Ecto neural progenitor cell (in vitro differentiated cells): ENCODE results near the gene CCDC70.

Source experiments
- DNase-seq: peaks from one replicate; pipeline ENCODE4 v3.0.0-alpha.2; 2018; ENCODE audit warnings: low spot score

CCDC70 gene

GRCh38 chr13:51829568-51829899 lies 32.2 kb upstream of the CCDC70 start:
- no peak for DNase-seq

- no peak for DNase-seq
Measured at GRCh38 chr13:51831519-51831918, 30.2 kb upstream of the CCDC70 start.

GRCh38 chr13:51832471-51833152 lies 29.2 kb upstream of the CCDC70 start:
- DNase-seq, result peak; percentile 50

GRCh38 chr13:51833980-51834379 lies 27.8 kb upstream of the CCDC70 start:
- peak; percentile 29 for DNase-seq

- DNase-seq, result peak; percentile 45
Measured at GRCh38 chr13:51834581-51835171, 27.1 kb upstream of the CCDC70 start.

- DNase-seq, result peak; percentile 10
Measured at GRCh38 chr13:51837016-51837415, 24.8 kb upstream of the CCDC70 start.

GRCh38 chr13:51838240-51838846 lies 23.4 kb upstream of the CCDC70 start:
- DNase-seq, result peak; percentile 32

GRCh38 chr13:51839711-51840540 lies 21.8 kb upstream of the CCDC70 start:
- DNase-seq, result peak; percentile 9

- DNase-seq, result peak; percentile 21
Measured at GRCh38 chr13:51840917-51841316, 20.9 kb upstream of the CCDC70 start.

GRCh38 chr13:51841732-51842131 lies 20.0 kb upstream of the CCDC70 start:
- no peak for DNase-seq

GRCh38 chr13:51843529-51843928 lies 18.2 kb upstream of the CCDC70 start:
- DNase-seq, result peak; percentile 11

- peak; percentile 83 for DNase-seq
Measured at GRCh38 chr13:51844862-51845573, 16.8 kb upstream of the CCDC70 start, which contains the start of gene TMEM272. Gene TMEM272 (minus strand): TSS chr13:51845177. CDS start chr13:51838530, 6,647 bp downstream.

- DNase-seq, result no peak
Measured at GRCh38 chr13:51845574-51846318, 16.0 kb upstream of the CCDC70 start.

GRCh38 chr13:51846756-51847155 lies 15.0 kb upstream of the CCDC70 start:
- DNase-seq, result no peak

- no peak for DNase-seq
Measured at GRCh38 chr13:51848674-51849073, 13.1 kb upstream of the CCDC70 start.

GRCh38 chr13:51849145-51850101 lies 12.3 kb upstream of the CCDC70 start:
- peak; percentile 73 for DNase-seq

GRCh38 chr13:51856027-51856736 lies 5.6 kb upstream of the CCDC70 start:
- DNase-seq, result no peak

GRCh38 chr13:51856998-51857397 lies 4.8 kb upstream of the CCDC70 start:
- DNase-seq, result no peak
